LNCaP clone FGC (cell line): ENCODE results near the gene SOX12.
"Not testable (repeated sequence)": the region's sequence is repeated elsewhere in the genome, so short reads cannot be mapped to it uniquely, and the experiment has no call there.

Source experiments
- DNase-seq: peaks from one replicate; pipeline ENCODE4 v3.0.0-alpha.2; 2011; ENCODE audit warnings: low read depth
- H3K4me3 ChIP-seq: 2 replicates; pipeline ENCODE4 v1.5.1; 2011; ENCODE audit warnings: mild to moderate bottlenecking, low read depth, low read length, control low read depth
- TF ChIP-seq, protein P1 (sequence below): IDR thresholded peaks from 2 replicates; pipeline ENCODE4 v1.5.1; 2012; ENCODE audit warnings: mild to moderate bottlenecking; ENCODE audit not compliant: control insufficient read depth, insufficient read depth; ENCODE audit errors: extremely low read depth

The SOX12 gene

DNA sequence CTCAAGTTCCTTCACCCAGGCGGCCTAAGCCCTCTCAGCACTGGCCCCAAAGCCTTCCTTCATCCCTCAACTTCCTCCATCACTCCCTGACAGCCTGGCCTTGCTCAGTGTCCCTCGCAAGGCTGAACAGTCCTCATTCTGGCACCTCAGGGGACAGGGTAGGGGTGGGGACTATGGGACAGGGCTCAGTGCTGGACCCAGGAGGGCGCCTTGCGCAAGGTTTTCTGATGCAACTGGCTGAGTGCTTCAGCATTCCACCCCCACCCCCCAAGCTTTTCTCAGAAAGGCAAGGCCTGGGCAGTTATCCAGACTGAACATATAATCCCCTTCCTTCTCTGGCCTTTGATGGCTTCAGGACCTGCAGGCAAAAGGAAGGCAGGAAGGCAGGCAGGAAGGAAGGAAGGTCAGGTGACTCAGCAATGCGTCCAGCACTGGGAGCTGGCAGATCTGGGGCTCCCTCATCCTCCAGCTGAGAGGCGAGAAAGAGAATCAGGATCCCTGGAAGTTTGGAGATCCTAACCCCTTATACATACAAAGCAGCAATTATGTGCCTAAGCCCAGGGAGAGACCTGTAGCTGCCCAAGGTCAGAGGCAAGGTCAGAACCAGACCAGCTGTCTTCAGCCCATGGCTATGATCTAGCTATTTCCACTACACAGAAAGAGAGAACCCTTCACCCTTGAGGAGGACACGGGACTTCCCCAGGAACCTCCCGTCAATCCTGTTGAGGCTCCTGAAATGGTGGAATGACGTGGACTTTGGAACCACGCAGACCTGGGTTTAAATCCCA, 46.6 kb downstream of the SOX12 start:
- TF ChIP-seq, protein P1, sequence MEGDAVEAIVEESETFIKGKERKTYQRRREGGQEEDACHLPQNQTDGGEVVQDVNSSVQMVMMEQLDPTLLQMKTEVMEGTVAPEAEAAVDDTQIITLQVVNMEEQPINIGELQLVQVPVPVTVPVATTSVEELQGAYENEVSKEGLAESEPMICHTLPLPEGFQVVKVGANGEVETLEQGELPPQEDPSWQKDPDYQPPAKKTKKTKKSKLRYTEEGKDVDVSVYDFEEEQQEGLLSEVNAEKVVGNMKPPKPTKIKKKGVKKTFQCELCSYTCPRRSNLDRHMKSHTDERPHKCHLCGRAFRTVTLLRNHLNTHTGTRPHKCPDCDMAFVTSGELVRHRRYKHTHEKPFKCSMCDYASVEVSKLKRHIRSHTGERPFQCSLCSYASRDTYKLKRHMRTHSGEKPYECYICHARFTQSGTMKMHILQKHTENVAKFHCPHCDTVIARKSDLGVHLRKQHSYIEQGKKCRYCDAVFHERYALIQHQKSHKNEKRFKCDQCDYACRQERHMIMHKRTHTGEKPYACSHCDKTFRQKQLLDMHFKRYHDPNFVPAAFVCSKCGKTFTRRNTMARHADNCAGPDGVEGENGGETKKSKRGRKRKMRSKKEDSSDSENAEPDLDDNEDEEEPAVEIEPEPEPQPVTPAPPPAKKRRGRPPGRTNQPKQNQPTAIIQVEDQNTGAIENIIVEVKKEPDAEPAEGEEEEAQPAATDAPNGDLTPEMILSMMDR = no peak
- no peak for DNase-seq

DNA sequence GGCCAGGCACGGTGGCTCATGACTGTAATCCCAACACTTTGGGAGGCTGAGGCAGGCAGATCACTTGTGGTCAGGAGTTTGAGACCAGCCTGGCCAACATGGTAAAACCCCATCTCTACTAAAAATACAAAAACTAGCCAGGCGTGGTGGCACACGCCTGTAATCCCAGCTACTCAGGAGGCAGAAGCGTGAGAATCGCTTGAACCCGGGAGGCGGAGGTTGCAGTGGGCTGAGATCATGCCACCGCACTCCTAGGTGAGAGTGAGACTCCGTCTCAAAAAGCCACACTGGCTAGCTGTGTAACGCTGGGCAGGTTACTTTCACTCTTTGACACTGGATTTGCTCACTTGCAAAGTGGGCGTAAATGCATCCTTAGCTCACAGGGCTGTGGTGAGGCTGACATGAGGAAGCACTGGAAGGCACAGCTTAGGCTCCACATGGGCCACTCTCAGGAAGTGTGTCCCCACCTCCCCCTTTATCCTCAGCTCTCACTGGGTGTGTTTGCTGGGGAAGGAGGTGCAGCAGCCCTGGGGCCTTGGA, 47.3 kb downstream of the SOX12 start:
- not testable (repeated sequence) for DNase-seq, H3K4me3 ChIP-seq

More for the DNA sequence above, 46.6 kb downstream of the SOX12 start:
- no peak overlapping the region for H3K4me3 ChIP-seq

DNA sequence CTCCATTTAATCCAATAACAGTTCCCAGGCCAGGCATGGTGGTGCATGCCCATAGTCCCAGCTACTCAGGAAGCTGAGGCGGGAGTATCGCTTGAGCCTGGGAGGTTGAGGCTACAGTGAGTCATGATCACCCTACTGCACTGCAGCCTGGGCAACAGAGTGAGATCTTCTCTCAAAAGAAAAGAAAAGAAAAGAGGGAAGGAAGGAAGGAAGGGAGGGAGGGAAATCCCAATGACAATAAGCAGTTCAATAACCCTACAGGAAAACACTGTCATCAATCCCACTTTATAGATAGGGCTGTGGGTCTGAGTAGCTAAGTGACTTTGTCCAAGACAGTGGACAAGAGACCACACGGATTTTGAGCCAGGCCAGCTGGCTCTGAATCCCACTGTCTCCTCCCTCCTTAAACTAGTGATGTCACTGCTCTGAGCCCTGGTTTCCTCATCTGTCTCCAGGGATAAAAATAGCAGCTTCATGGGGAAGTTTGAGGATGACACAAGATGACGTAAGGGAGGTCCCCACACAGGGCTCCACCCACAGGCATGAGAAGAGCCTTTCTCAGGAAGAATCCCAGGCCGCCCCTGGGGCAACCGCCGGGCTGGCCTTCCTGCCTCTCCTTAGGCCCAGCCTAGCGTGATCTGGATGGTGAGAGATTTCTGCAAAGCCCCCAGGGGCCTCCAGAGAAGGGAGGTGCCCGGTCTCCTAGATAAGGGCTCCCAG, 48.0 kb downstream of the SOX12 start:
- no peak for DNase-seq
- no peak overlapping the region for H3K4me3 ChIP-seq
- TF ChIP-seq, protein P1 = no peak

DNA sequence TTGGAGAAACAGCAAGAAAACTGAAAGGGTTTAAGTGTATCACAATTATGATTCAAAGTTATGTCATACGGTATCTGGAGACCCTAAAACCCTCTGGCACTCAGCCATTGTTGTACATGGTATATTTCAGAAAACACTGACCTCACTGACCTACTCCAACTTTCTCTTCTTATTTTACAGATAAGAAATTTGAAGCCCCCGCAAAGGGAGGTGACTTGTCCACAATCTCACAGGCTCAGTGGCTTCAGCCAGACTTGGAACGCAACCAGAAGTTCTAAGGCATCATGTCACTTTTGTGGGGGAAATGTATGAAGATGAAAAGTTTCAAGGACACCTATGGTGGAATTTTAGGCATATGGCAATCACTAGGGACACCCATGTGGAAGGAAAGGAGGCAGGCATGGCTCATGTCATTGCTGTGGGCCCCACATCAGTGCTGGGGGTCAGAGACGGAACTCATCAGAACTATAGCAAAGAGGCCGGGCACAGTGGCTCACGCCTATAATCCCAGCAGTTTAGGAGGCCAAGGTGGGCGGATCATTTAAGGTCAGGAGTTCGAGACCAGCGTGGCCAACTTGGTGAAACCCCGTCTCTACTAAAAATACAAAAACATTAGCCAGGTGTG, 50.0 kb downstream of the SOX12 start:
- no peak overlapping the region for H3K4me3 ChIP-seq
- TF ChIP-seq, protein P1 = no peak

DNA sequence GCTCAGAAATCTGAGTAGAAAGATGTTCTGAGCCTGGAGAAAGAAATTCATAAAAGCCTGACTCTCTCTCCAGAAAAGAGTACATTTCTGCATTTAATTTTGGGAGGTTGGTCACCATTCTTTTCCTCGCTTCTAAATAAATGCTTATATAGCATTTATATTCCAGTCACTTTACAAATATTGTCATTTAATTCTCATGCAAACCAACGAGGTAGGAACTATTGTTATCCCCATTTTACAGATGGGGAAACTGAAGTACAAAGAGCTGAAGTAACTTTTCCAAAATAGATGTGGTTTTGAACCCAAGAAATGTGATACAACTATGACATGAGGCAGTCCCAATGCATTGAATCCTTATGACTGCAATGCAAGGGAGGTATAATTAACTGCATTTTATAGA, 50.7 kb downstream of the SOX12 start:
- no peak for DNase-seq
- H3K4me3 ChIP-seq = no peak overlapping the region
- TF ChIP-seq, protein P1 = no peak

More for the DNA sequence above, 50.0 kb downstream of the SOX12 start:
- DNase-seq = no peak

DNA sequence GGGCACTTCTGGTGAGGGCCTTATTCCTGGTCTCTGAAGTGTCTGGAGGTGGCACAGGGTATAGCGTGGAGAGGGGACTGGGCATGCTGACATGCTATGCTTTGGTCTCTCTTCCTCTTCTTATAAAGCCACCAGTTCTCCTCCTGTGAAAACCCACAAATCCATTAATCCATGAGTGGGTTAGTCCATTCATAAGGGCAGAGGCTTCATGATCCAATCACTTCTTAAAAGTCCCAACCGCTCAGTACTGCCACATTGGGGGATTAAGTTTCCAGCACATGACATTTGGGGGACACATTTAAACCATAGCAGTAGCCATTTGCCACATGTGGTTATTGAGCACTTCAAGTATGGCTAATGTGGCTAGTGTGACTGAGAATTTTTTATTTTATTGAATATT, 51.4 kb downstream of the SOX12 start:
- DNase-seq = no peak
- TF ChIP-seq, protein P1 = no peak

DNA sequence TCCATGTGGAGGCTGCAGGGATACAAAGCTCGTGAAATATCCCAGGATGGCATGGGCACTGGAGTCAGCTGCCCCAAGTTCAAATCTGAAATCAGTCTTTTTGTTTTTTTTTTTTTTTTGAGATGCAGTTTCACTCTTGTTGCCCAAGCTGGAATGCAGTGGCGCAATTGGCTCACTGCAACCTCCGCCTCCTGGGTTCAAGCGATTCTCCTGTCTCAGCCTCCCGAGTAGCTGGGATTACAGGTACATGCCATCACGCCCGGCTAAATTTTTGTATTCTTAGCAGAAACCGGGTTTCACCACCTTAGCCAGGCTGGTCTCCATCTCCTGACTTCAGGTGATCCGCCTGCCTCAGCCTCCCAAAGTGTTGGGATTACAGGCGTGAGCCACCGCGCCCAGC, 52.2 kb downstream of the SOX12 start:
- H3K4me3 ChIP-seq, DNase-seq: not testable (repeated sequence)

More for the DNA sequence above, 51.4 kb downstream of the SOX12 start:
- no peak overlapping the region for H3K4me3 ChIP-seq
